Lung (tissue), 12 donors: ENCODE data around the gene LRIG1. TPM values are rescaled to one million over a fixed set of nuclear protein-coding genes. Genes with fewer than 3 reads are reported as not detected.
A peak's percentile ranks its signal among the peaks of the same experiment; 100 is the strongest.

Experiments used
- ATAC-seq: fragments of 200-7000 bp; cut with Tn5 transposase; one replicate; pipeline ENCODE4 v1.9.1; 2020; ENCODE audit warnings: moderate number of reproducible peaks; ENCODE audit not compliant: insufficient read depth, low FRiP score
- DNase-seq, 3 donors: peaks; one replicate each; pipeline ENCODE4 v3.0.0-alpha.2; 2013 to 2017
- H3K27ac ChIP-seq, 2 donors: one replicate each; pipeline ENCODE4 v1.5.1; 2013; ENCODE audit warnings: mild to moderate bottlenecking in 2 of 2, moderate library complexity in 2 of 2, control low read depth in 1 of 2, inconsistent platforms in 1 of 2, low read depth in 1 of 2, low read length in 1 of 2
- H3K27me3 ChIP-seq, 3 donors: one replicate each; pipeline ENCODE4 v1.5.1; 2013; ENCODE audit warnings: low read length in 2 of 3; ENCODE audit not compliant: control insufficient read depth in 3 of 3, insufficient read depth in 3 of 3
- H3K36me3 ChIP-seq, 4 donors: one replicate each; pipeline ENCODE4 v1.5.1; 2013; ENCODE audit warnings: low read length in 4 of 4, mild to moderate bottlenecking in 1 of 4, moderate library complexity in 1 of 4; ENCODE audit not compliant: control insufficient read depth in 4 of 4, insufficient read depth in 4 of 4
- H3K4me1 ChIP-seq, 5 donors: one replicate each; pipeline ENCODE4 v1.5.1; 2013; ENCODE audit warnings: low read length in 5 of 5, mild to moderate bottlenecking in 2 of 5, moderate library complexity in 1 of 5; ENCODE audit not compliant: control insufficient read depth in 5 of 5, insufficient read depth in 5 of 5
- H3K4me3 ChIP-seq: one replicate; pipeline ENCODE4 v1.5.1; 2013; ENCODE audit warnings: mild to moderate bottlenecking, control low read depth, moderate library complexity
- H3K9ac ChIP-seq, 2 donors: one replicate each; pipeline ENCODE4 v1.5.1; 2013; ENCODE audit warnings: low read length in 2 of 2, control low read depth in 1 of 2; ENCODE audit not compliant: insufficient read depth in 1 of 2
- H3K9me3 ChIP-seq, 4 donors: one replicate each; pipeline ENCODE4 v1.5.1; 2013; ENCODE audit warnings: low read length in 3 of 4, mild to moderate bottlenecking in 1 of 4, moderate library complexity in 1 of 4; ENCODE audit not compliant: control insufficient read depth in 4 of 4, insufficient read depth in 3 of 4
- CTCF ChIP-seq: IDR thresholded peaks from 2 replicates; pipeline ENCODE4 v1.5.1; 2012; ENCODE audit warnings: mild to moderate bottlenecking; ENCODE audit errors: control extremely low read depth, extremely low read depth
- WGBS, 2 donors: extraction: QIAGEN DNeasy Blood & Tissue Kit; methylation state at CpG; one replicate each; pipeline ENCODE4 v1.1.7; 2013; 5-methylcytosine and 5-hydroxymethylcytosine counted together
- polyA plus RNA-seq, 2 donors: library from polyadenylated mRNA; stranded (reverse); fragments of 200-250 nt; gene quantifications; one replicate each; pipeline ENCODE4 v1.2.1, GENCODE V29; 2013
- total RNA-seq, 2 donors: library from RNA; depleted of rRNA in 1 of 2; stranded (reverse); fragments of >200 nt in 1 of 2; gene quantifications; one replicate each; pipeline ENCODE4 v1.2.1, GENCODE V29; 2014 to 2021
- donor health status: control.
- donor health status: control.
- donor health status: Bipolar disorder and iron deficiency.
- donor health status: healthy.
- donor health status: DM: yes; HTN: yes; CAD: no.

LRIG1 gene
- total and polyA plus RNA-seq, 4 donors, result 21.9 to 97.4 (median 42.2) TPM

GRCh38 chr3:66406163-66406562 lies 94.7 kb downstream of the LRIG1 start:
- H3K27ac ChIP-seq, result no peak overlapping the region

GRCh38 chr3:66405701-66406091 lies 95.1 kb downstream of the LRIG1 start:
- WGBS, 2 donors, result 94% methylated on average over 11 of the region's 11 CpGs
- peaks cover 0 to 19% (median 0%) of the 10 kb centered on the region in 5 donors for H3K4me1 ChIP-seq

More at GRCh38 chr3:66406163-66406562, 94.7 kb downstream of the LRIG1 start:
- peaks cover 0 to 19% (median 0%) of the 10 kb centered on the region in 5 donors for H3K4me1 ChIP-seq
- H3K36me3 ChIP-seq, result peaks cover 4 to 51% (median 12%) of the 10 kb centered on the region in 4 donors
- ATAC-seq, result no peak
- no peaks in the 10 kb centered on the region for H3K9me3 ChIP-seq
- peak in 1 of 3 donors; percentile 4 for DNase-seq
- H3K9ac ChIP-seq, result no peak overlapping the region
- H3K4me3 ChIP-seq, result no peak overlapping the region
- no peak for TF ChIP-seq CTCF
- WGBS, 2 donors, result 85 to 90% methylated on average over 5 of the region's 5 CpGs
- no peaks in the 10 kb centered on the region for H3K27me3 ChIP-seq

GRCh38 chr3:66404903-66405700 lies 95.7 kb downstream of the LRIG1 start:
- ATAC-seq (no peak), DNase-seq (peak in 1 of 3 donors; percentile 5)
- H3K36me3 ChIP-seq, result peaks cover 4 to 50% (median 10%) of the 10 kb centered on the region in 4 donors
- H3K27ac ChIP-seq, result no peak overlapping the region
- no peak overlapping the region for H3K9ac ChIP-seq
- no peaks in the 10 kb centered on the region for H3K9me3 ChIP-seq
- no peak overlapping the region for H3K4me3 ChIP-seq
- WGBS, 2 donors, result 96 to 97% methylated on average over 32 of the region's 32 CpGs
- H3K4me1 ChIP-seq, result peaks cover 0 to 19% (median 0%) of the 10 kb centered on the region in 5 donors
- TF ChIP-seq CTCF, result no peak
- no peaks in the 10 kb centered on the region for H3K27me3 ChIP-seq

More at GRCh38 chr3:66405701-66406091, 95.1 kb downstream of the LRIG1 start:
- Histone ChIP-seq H3K36me3 (peaks cover 4 to 51% (median 11%) of the 10 kb centered on the region in 4 donors), H3K4me3 (no peak overlapping the region), H3K27ac (no peak overlapping the region), H3K9me3 (no peaks in the 10 kb centered on the region), H3K9ac (no peak overlapping the region), H3K27me3 (no peaks in the 10 kb centered on the region)
- ATAC-seq, result no peak
- no peak for TF ChIP-seq CTCF
- no peak for DNase-seq
